ENCODE measurements around the gene GALNT3.

Gene GALNT3

DNA sequence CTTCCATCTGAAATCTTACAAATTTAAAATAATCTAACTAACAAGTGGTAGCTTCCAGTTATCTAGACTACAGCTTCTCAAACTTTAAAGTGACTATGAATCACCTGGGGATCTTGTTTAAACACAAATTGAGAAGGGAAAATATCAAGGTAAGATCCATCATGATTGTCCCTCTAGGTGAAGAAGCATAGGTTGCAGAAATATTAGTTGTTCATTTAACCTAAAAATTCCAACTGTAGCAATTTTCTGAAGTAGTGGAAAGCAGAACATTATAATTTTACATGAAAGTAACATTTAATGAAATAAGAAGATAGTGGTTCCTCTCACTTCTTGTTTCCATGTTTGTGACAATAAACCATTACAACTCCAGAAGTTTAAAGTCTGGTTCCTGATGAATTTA is 17.3 kb downstream of the GALNT3 start:
- H3F3A ChIP-seq (ENCODE audit: insufficient read depth), result no peaks in the 10 kb centered on the region
- H4K20me1 ChIP-seq (ENCODE audit: low read depth, low read length), result no peaks in the 10 kb centered on the region
- no peaks in the 10 kb centered on the region for H3K27me3 ChIP-seq (ENCODE audit: low read length)
- H3K36me3 ChIP-seq (ENCODE audit: low read length), result peaks cover 8% of the 10 kb centered on the region; the same call in 1 of the 2 replicates
- peaks cover 11% of the 10 kb centered on the region; the same call in 1 of the 2 replicates for H3K9me3 ChIP-seq (ENCODE audit: insufficient read depth, low read length)
- no peak overlapping the region for H3K9ac ChIP-seq (ENCODE audit: low read length)
- TF ChIP-seq, protein P1, sequence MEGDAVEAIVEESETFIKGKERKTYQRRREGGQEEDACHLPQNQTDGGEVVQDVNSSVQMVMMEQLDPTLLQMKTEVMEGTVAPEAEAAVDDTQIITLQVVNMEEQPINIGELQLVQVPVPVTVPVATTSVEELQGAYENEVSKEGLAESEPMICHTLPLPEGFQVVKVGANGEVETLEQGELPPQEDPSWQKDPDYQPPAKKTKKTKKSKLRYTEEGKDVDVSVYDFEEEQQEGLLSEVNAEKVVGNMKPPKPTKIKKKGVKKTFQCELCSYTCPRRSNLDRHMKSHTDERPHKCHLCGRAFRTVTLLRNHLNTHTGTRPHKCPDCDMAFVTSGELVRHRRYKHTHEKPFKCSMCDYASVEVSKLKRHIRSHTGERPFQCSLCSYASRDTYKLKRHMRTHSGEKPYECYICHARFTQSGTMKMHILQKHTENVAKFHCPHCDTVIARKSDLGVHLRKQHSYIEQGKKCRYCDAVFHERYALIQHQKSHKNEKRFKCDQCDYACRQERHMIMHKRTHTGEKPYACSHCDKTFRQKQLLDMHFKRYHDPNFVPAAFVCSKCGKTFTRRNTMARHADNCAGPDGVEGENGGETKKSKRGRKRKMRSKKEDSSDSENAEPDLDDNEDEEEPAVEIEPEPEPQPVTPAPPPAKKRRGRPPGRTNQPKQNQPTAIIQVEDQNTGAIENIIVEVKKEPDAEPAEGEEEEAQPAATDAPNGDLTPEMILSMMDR (IDR thresholded peaks at IDR 0.05; ENCODE audit: insufficient read depth, low read length, poor library complexity, severe bottlenecking), result no peak
- no peak for TF ChIP-seq EZH2phosphoT487 (conservative IDR thresholded peaks at IDR 0.05; ENCODE audit: low read length)
- H3K4me3 ChIP-seq (ENCODE audit: insufficient read depth, low read length, poor library complexity, severe bottlenecking), result no peak overlapping the region
- no peak overlapping the region for H2AFZ ChIP-seq (ENCODE audit: low read depth, low read length, severe bottlenecking)
- no peak overlapping the region for H3K27ac ChIP-seq (ENCODE audit: low read depth, low read length)
- H3K9me2 ChIP-seq (replicated peaks; ENCODE audit: insufficient read depth, low read length), result no peaks in the 10 kb centered on the region
- no peak overlapping the region for H3K4me2 ChIP-seq (ENCODE audit: low read depth, low read length, poor library complexity, severe bottlenecking)
- peaks cover 4% of the 10 kb centered on the region; the same call in 1 of the 2 replicates for H3K79me2 ChIP-seq (ENCODE audit: insufficient read depth, low read length)

DNA sequence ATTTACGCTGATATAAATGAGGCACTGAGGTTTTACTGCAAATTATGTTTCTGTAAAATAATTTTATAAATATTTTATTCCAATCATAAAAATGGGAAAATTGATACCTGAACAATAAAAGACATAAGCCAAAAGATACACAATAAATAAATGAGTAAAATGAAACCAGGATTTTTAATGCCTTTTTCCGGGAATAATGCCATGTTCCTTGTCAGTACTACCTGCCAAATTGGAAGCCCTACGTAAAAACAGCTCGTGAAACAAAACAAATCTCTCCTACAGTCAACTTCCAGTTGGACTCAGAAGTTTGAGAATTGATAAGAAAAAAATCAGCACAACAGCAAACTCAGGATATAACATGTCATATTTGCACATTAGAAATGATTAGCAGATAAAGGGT is 18.0 kb downstream of the GALNT3 start:
- Histone ChIP-seq H2AFZ (ENCODE audit: low read depth, low read length, severe bottlenecking) (no peak overlapping the region), H3K9me2 (replicated peaks; ENCODE audit: insufficient read depth, low read length) (no peaks in the 10 kb centered on the region), H4K20me1 (ENCODE audit: low read depth, low read length) (no peaks in the 10 kb centered on the region), H3K27ac (ENCODE audit: low read depth, low read length) (no peak overlapping the region), H3F3A (ENCODE audit: insufficient read depth) (no peaks in the 10 kb centered on the region), H3K9ac (ENCODE audit: low read length) (no peak overlapping the region), H3K4me3 (ENCODE audit: insufficient read depth, low read length, poor library complexity, severe bottlenecking) (no peak overlapping the region), H3K79me2 (ENCODE audit: insufficient read depth, low read length) (peaks cover 4% of the 10 kb centered on the region; the same call in 1 of the 2 replicates), H3K27me3 (ENCODE audit: low read length) (no peaks in the 10 kb centered on the region), H3K9me3 (ENCODE audit: insufficient read depth, low read length) (peaks cover 11% of the 10 kb centered on the region; the same call in 1 of the 2 replicates), H3K36me3 (ENCODE audit: low read length) (peaks cover 8% of the 10 kb centered on the region; the same call in 1 of the 2 replicates), H3K4me2 (ENCODE audit: low read depth, low read length, poor library complexity, severe bottlenecking) (no peak overlapping the region)
- TF ChIP-seq, protein P1 (IDR thresholded peaks at IDR 0.05; ENCODE audit: insufficient read depth, low read length, poor library complexity, severe bottlenecking), result no peak
- TF ChIP-seq EZH2phosphoT487 (conservative IDR thresholded peaks at IDR 0.05; ENCODE audit: low read length), result no peak

DNA sequence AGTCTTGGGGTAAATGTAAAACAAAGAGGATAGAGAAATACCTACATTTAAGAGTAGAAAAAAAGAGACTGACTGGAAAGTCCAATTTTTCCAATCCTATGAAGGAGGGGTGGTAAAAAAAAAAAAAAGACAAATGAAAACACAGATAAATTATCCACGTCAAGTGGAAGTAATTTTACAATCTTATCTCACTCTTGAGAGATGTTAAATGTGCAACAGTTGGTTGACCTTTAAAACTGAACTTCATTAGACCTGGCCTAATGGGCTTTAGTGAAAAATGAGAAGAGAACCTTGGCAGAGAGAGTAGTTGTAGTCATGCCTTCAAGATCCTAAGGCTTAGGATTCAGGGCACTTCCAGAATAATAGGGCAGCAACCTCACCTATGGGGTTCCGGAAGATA is 20.4 kb downstream of the GALNT3 start:
- Histone ChIP-seq H3K79me2 (ENCODE audit: insufficient read depth, low read length) (peaks cover 4% of the 10 kb centered on the region; the same call in 1 of the 2 replicates), H4K20me1 (ENCODE audit: low read depth, low read length) (no peaks in the 10 kb centered on the region), H3F3A (ENCODE audit: insufficient read depth) (no peaks in the 10 kb centered on the region)

More for the DNA sequence above, 20.4 kb downstream of the GALNT3 start:
- no peaks in the 10 kb centered on the region for H3K9me2 ChIP-seq (replicated peaks; ENCODE audit: insufficient read depth, low read length)
- H3K36me3 ChIP-seq (ENCODE audit: low read length), result peaks cover 3% of the 10 kb centered on the region; the same call in 1 of the 2 replicates
- no peak overlapping the region for H3K27ac ChIP-seq (ENCODE audit: low read depth, low read length)
- H2AFZ ChIP-seq (ENCODE audit: low read depth, low read length, severe bottlenecking), result no peak overlapping the region
- H3K4me3 ChIP-seq (ENCODE audit: insufficient read depth, low read length, poor library complexity, severe bottlenecking), result no peak overlapping the region
- no peak overlapping the region for H3K9ac ChIP-seq (ENCODE audit: low read length)
- no peaks in the 10 kb centered on the region for H3K9me3 ChIP-seq (ENCODE audit: insufficient read depth, low read length)
- TF ChIP-seq, protein P1 (IDR thresholded peaks at IDR 0.05; ENCODE audit: insufficient read depth, low read length, poor library complexity, severe bottlenecking), result no peak
- TF ChIP-seq EZH2phosphoT487 (conservative IDR thresholded peaks at IDR 0.05; ENCODE audit: low read length), result no peak
- no peaks in the 10 kb centered on the region for H3K27me3 ChIP-seq (ENCODE audit: low read length)
- no peak overlapping the region for H3K4me2 ChIP-seq (ENCODE audit: low read depth, low read length, poor library complexity, severe bottlenecking)
